Keratinocyte (primary cell): Measurements from ENCODE around the gene TBCB. TPM values are rescaled to one million over a fixed set of nuclear protein-coding genes. Genes with fewer than 3 reads are reported as not detected.

ENCODE experiments used
- DNase-seq: peaks from one replicate; pipeline ENCODE4 v3.0.0-alpha.2; 2011; ENCODE audit warnings: low read depth, missing footprints, low spot score
- FAIRE-seq: peaks from 2 replicates; lab custom pipeline; 2011; peaks lifted over from hg19 to GRCh38; lab: Jason Lieb, UNC
- H2AFZ ChIP-seq: 2 replicates; pipeline ENCODE4 v1.6.0; 2012; ENCODE audit warnings: low read length, control low read depth, inconsistent platforms; ENCODE audit not compliant: control insufficient read depth
- H3K27ac ChIP-seq: 2 replicates; pipeline ENCODE4 v1.5.1; 2011; ENCODE audit warnings: low read length; ENCODE audit not compliant: control insufficient read depth, insufficient read depth
- H3K27me3 ChIP-seq: 3 replicates; pipeline ENCODE4 v1.6.0; 2011; ENCODE audit warnings: low read length; ENCODE audit not compliant: control insufficient read depth, insufficient read depth; ENCODE audit errors: extremely low read depth
- H3K36me3 ChIP-seq, 2 experiments: 2 replicates in 1 of 2; 3 replicates in 1 of 2; pipeline ENCODE4 v1.5.1; 2011; ENCODE audit warnings: low read length in 2 of 2, mild to moderate bottlenecking in 1 of 2; ENCODE audit not compliant: control insufficient read depth in 2 of 2, insufficient read depth in 2 of 2; ENCODE audit errors: extremely low read depth in 1 of 2
- H3K4me1 ChIP-seq: 3 replicates; pipeline ENCODE4 v1.5.1; 2011; ENCODE audit warnings: low read length; ENCODE audit not compliant: control insufficient read depth, insufficient read depth; ENCODE audit errors: extremely low read depth
- H3K4me2 ChIP-seq: 3 replicates; pipeline ENCODE4 v1.6.0; 2011; ENCODE audit warnings: low read depth, low read length; ENCODE audit not compliant: control insufficient read depth, insufficient read depth; ENCODE audit errors: extremely low read depth
- H3K4me3 ChIP-seq, 3 experiments: fragments of 200-600 bp in 1 of 3; sonication (generic) in 1 of 3; 2 replicates in 2 of 3; 3 replicates in 1 of 3; pipeline ENCODE4 v1.5.1; 2011 to 2016; ENCODE audit warnings: low read length in 3 of 3, mild to moderate bottlenecking in 3 of 3, control low read depth in 2 of 3, inconsistent platforms in 1 of 3, low read depth in 1 of 3, mixed read lengths in 1 of 3, mixed run types in 1 of 3, moderate library complexity in 1 of 3; ENCODE audit not compliant: control insufficient read depth in 2 of 3, insufficient read depth in 2 of 3; ENCODE audit errors: extremely low read depth in 1 of 3
- H3K79me2 ChIP-seq: 2 replicates; pipeline ENCODE4 v1.6.0; 2012; ENCODE audit warnings: low read length; ENCODE audit not compliant: control insufficient read depth, insufficient read depth
- H3K9ac ChIP-seq: 3 replicates; pipeline ENCODE4 v1.6.0; 2011; ENCODE audit warnings: low read length; ENCODE audit not compliant: control insufficient read depth, insufficient read depth; ENCODE audit errors: extremely low read depth
- H3K9me1 ChIP-seq: 3 replicates; pipeline ENCODE4 v1.6.0; 2011; ENCODE audit warnings: low read length; ENCODE audit not compliant: control insufficient read depth, insufficient read depth; ENCODE audit errors: extremely low read depth
- H3K9me3 ChIP-seq: 2 replicates; pipeline ENCODE4 v1.5.1; 2012; ENCODE audit warnings: low read depth, low read length; ENCODE audit not compliant: control insufficient read depth
- H4K20me1 ChIP-seq: 3 replicates; pipeline ENCODE4 v1.6.0; 2011; ENCODE audit warnings: low read length; ENCODE audit not compliant: control insufficient read depth, insufficient read depth; ENCODE audit errors: extremely low read depth
- EZH2 ChIP-seq: IDR thresholded peaks from one replicate; pipeline ENCODE4 v1.6.1; 2012; ENCODE audit warnings: inconsistent platforms, mild to moderate bottlenecking, low read length, moderate library complexity
- dilution Hi-C: fragments of 300-500 bp; cut with MboI; formaldehyde crosslinking; loops from one replicate; pipeline ENCODE4 v1.7.0; 2020; ENCODE audit warnings: low sequenced_read_pairs; ENCODE audit not compliant: extremely low pct_ligation_motif_present
- polyA plus RNA-seq, 5 experiments: library from polyadenylated mRNA; depleted of rRNA in 3 of 5; stranded (reverse) in 3 of 5; stranded (forward) in 1 of 5; unstranded in 1 of 5; fragments of >200 nt; gene quantifications; 1 replicate in 1 of 5; 2 replicates in 3 of 5; 3 replicates in 1 of 5; pipeline versions ENCODE4 v1.2.1 to v1.2.3, GENCODE V29; 2011 to 2012; ENCODE audit warnings: missing spikeins in 2 of 5, low read depth in 1 of 5, low replicate concordance in 1 of 5
- TF ChIP-seq, protein P1 (sequence below), 3 experiments: IDR thresholded peaks in 1 of 3; conservative IDR thresholded peaks in 1 of 3; optimal IDR thresholded peaks in 1 of 3; 2 replicates in 2 of 3; 3 replicates in 1 of 3; pipeline versions ENCODE3 to v1.5.1; 2011; ENCODE audit warnings: low read length in 3 of 3, mild to moderate bottlenecking in 3 of 3, moderate library complexity in 2 of 3, control low read depth in 1 of 3, inconsistent platforms in 1 of 3; ENCODE audit not compliant: insufficient read depth in 2 of 3; ENCODE audit errors: extremely low read depth in 1 of 3

The TBCB gene
- polyA plus RNA-seq, 1 donor (not counting 4 experiments of a cell fraction or from before 2014, with no cell fraction given) = 183 TPM

GRCh38 chr19:36081894-36082293 is 33.4 kb upstream of the TBCB start:
- no peaks in the 10 kb centered on the region for H3K79me2 ChIP-seq
- H4K20me1 ChIP-seq = no peaks in the 10 kb centered on the region
- no peaks in the 10 kb centered on the region for H3K9me3 ChIP-seq
- no peak for TF ChIP-seq EZH2
- TF ChIP-seq, protein P1, sequence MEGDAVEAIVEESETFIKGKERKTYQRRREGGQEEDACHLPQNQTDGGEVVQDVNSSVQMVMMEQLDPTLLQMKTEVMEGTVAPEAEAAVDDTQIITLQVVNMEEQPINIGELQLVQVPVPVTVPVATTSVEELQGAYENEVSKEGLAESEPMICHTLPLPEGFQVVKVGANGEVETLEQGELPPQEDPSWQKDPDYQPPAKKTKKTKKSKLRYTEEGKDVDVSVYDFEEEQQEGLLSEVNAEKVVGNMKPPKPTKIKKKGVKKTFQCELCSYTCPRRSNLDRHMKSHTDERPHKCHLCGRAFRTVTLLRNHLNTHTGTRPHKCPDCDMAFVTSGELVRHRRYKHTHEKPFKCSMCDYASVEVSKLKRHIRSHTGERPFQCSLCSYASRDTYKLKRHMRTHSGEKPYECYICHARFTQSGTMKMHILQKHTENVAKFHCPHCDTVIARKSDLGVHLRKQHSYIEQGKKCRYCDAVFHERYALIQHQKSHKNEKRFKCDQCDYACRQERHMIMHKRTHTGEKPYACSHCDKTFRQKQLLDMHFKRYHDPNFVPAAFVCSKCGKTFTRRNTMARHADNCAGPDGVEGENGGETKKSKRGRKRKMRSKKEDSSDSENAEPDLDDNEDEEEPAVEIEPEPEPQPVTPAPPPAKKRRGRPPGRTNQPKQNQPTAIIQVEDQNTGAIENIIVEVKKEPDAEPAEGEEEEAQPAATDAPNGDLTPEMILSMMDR (optimal IDR thresholded peaks at IDR 0.05 in 1 of 3, IDR thresholded peaks at IDR 0.05 in 1 of 3, conservative IDR thresholded peaks at IDR 0.05 in 1 of 3; ENCODE audit: extremely low read depth in 1 of 3, insufficient read depth in 2 of 3, low read length in 3 of 3) = no peak
- no peak overlapping the region for H2AFZ ChIP-seq
- FAIRE-seq (no peak), DNase-seq (no peak)
- no peak overlapping the region for H3K4me2 ChIP-seq
- no peak overlapping the region for H3K27ac ChIP-seq
- no peaks in the 10 kb centered on the region for H3K27me3 ChIP-seq
- dilution Hi-C loops = no loop called here
- H3K36me3 ChIP-seq = peaks cover 6 to 28% of the 10 kb centered on the region in 2 experiments
- no peak overlapping the region for H3K4me3 ChIP-seq
- no peaks in the 10 kb centered on the region for H3K4me1 ChIP-seq
- H3K9me1 ChIP-seq = no peaks in the 10 kb centered on the region
- no peak overlapping the region for H3K9ac ChIP-seq

DNA sequence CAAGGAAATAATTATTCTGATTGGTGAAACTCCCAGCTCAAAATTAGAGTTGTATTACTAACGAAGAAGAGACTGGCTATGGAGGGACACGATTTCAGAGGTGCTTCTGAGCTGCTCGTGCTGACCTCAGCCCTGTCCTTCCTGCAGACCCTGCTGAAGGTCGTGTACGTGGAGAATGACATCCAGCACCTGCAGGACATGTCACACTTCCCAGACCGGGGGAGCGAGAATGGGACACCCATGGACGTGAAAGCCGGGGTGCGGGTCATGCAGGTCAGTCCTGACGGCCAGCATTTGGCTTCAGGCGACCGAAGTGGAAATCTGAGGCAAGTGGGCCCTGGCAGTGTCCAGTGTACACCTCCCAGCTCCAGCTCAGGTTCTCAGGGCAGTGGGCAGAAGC is 32.4 kb upstream of the TBCB start:
- Histone ChIP-seq H3K4me2 (no peak overlapping the region), H4K20me1 (no peaks in the 10 kb centered on the region), H3K4me1 (no peaks in the 10 kb centered on the region), H3K79me2 (no peaks in the 10 kb centered on the region), H3K9ac (no peak overlapping the region), H3K36me3 (peaks cover 6 to 28% of the 10 kb centered on the region in 2 experiments), H3K9me3 (no peaks in the 10 kb centered on the region), H3K9me1 (no peaks in the 10 kb centered on the region), H3K27ac (no peak overlapping the region), H3K27me3 (no peaks in the 10 kb centered on the region), H2AFZ (no peak overlapping the region), H3K4me3 (no peak overlapping the region)
- DNase-seq (no peak), FAIRE-seq (no peak)
- no peak for TF ChIP-seq EZH2
- TF ChIP-seq, protein P1 (optimal IDR thresholded peaks at IDR 0.05 in 1 of 3, IDR thresholded peaks at IDR 0.05 in 1 of 3, conservative IDR thresholded peaks at IDR 0.05 in 1 of 3; ENCODE audit: extremely low read depth in 1 of 3, insufficient read depth in 2 of 3, low read length in 3 of 3) = no peak
- dilution Hi-C loops = no loop called here
